Pancreas (tissue), 10 donors: ENCODE data around the gene FSTL4. TPM values are rescaled to one million over a fixed set of nuclear protein-coding genes. Genes with fewer than 3 reads are reported as not detected.

Source experiments
- ATAC-seq, 4 donors: fragments of 200-7000 bp; cut with Tn5 transposase; one replicate each; pipeline versions ENCODE4 v1.8.0 to v1.9.1; 2020; ENCODE audit warnings: mild to moderate bottlenecking in 4 of 4, moderate library complexity in 4 of 4
- DNase-seq, 6 donors: peaks; one replicate each; pipeline ENCODE4 v3.0.0-alpha.2; 2020
- FAIRE-seq: peaks from 2 replicates; lab custom pipeline; 2012; peaks lifted over from hg19 to GRCh38; lab: Jason Lieb, UNC
- H3K27ac ChIP-seq, 4 donors: fragments of 200-600 bp; sonication (generic); 1 replicate in 3 of 4; 2 replicates in 1 of 4; pipeline versions ENCODE4 v1.5.0 to v1.8.0; 2020
- H3K27me3 ChIP-seq, 4 donors: fragments of 200-600 bp; one replicate each; pipeline ENCODE4 v1.8.0; 2021
- H3K36me3 ChIP-seq, 3 donors: fragments of 200-600 bp; sonication (generic) in 1 of 3; one replicate each; pipeline versions ENCODE4 v1.5.0 to v1.8.0; 2020 to 2021
- H3K4me1 ChIP-seq, 3 donors: fragments of 200-600 bp; one replicate each; pipeline ENCODE4 v1.8.0; 2021
- H3K4me3 ChIP-seq, 4 donors: fragments of 200-600 bp; sonication (generic) in 2 of 4; one replicate each; pipeline versions ENCODE4 v1.5.0 to v1.8.0; 2020 to 2021
- H3K9me3 ChIP-seq, 4 donors: fragments of 200-600 bp; one replicate each; pipeline ENCODE4 v1.8.0; 2021
- WGBS, 2 donors: extraction: QIAGEN DNeasy Blood & Tissue Kit; methylation state at CpG; one replicate each; pipeline ENCODE4 v1.1.7; 2013; 5-methylcytosine and 5-hydroxymethylcytosine counted together
- intact Hi-C, 3 donors: fragments of 100-400 bp; cut with DNase I; formaldehyde crosslinking; loops; one replicate each; pipeline versions ENCODE4 v1.11.1 to v1.14.2; 2022
- polyA plus RNA-seq, 2 donors: library from polyadenylated mRNA; stranded (reverse); fragments of 200-250 nt; gene quantifications; one replicate each; pipeline ENCODE4 v1.2.3, GENCODE V29; 2013
- total RNA-seq, 6 donors: library from RNA; stranded (reverse); fragmentation: NEBNext Ultra II Directional in 4 of 6; extraction: Animal tissue kit (Norgen Biotek cat#: 25700) in 4 of 6; gene quantifications; one replicate each; pipeline versions ENCODE4 v1.2.1 to v1.2.4, GENCODE V29; 2021 to 2023
- TF ChIP-seq, protein P1 (sequence below), 4 donors: fragments of 200-600 bp; sonication (generic) in 3 of 4; IDR thresholded peaks; one replicate each; pipeline versions ENCODE4 v1.5.0 to v1.8.0; 2021; ENCODE audit warnings: antibody characterized with exemption in 4 of 4
- donor health status: healthy with polysubstance abuse.
- donor health status: DM: no; HTN: no; CAD: no; lungs with moderate emphysema.
- donor health status: DM: no; HTN: no; CAD: no.
- donor health status: control.
- donor health status: control.
- donor health status: Bipolar disorder and iron deficiency.
- donor health status: DM: yes; HTN: yes; CAD: no.
- donor health status: DM: no; HTN: no; CAD: no.
- donor health status: DM: no; HTN: no; CAD: no.
- donor health status: DM: yes; HTN: yes; CAD: no.

FSTL4 gene
- total and polyA plus RNA-seq, 8 donors, result 0.68 to 2.4 (median 1.4) TPM

DNA sequence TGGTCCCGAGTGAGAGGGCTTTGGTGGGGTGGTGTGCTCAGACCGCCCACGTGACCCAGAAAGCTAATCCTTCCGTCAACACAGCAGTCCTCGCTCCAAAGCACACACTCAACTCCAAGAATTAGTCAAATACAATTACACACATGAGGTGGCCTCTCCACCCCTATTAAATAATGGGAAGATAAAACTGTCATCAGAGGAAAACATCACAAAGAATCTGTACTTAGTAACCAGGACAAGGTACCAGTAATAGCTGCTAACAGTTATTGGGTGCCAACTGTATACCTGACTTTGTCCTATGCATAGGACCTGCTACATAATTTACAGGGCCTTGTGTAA lies 337.8 kb downstream of the FSTL4 start:
- intact Hi-C loops, result no loop called here
- Histone ChIP-seq H3K27ac (no peak overlapping the region), H3K36me3 (no peaks in the 10 kb centered on the region), H3K9me3 (no peaks in the 10 kb centered on the region), H3K27me3 (no peaks in the 10 kb centered on the region), H3K4me1 (no peaks in the 10 kb centered on the region), H3K4me3 (no peak overlapping the region)
- no peak for DNase-seq
- FAIRE-seq, result no peak
- 79 to 82% methylated on average over 5 of the region's 5 CpGs for WGBS, 2 donors
- no peak for ATAC-seq
- TF ChIP-seq, protein P1, sequence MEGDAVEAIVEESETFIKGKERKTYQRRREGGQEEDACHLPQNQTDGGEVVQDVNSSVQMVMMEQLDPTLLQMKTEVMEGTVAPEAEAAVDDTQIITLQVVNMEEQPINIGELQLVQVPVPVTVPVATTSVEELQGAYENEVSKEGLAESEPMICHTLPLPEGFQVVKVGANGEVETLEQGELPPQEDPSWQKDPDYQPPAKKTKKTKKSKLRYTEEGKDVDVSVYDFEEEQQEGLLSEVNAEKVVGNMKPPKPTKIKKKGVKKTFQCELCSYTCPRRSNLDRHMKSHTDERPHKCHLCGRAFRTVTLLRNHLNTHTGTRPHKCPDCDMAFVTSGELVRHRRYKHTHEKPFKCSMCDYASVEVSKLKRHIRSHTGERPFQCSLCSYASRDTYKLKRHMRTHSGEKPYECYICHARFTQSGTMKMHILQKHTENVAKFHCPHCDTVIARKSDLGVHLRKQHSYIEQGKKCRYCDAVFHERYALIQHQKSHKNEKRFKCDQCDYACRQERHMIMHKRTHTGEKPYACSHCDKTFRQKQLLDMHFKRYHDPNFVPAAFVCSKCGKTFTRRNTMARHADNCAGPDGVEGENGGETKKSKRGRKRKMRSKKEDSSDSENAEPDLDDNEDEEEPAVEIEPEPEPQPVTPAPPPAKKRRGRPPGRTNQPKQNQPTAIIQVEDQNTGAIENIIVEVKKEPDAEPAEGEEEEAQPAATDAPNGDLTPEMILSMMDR (IDR thresholded peaks at IDR 0.05), result no peak

DNA sequence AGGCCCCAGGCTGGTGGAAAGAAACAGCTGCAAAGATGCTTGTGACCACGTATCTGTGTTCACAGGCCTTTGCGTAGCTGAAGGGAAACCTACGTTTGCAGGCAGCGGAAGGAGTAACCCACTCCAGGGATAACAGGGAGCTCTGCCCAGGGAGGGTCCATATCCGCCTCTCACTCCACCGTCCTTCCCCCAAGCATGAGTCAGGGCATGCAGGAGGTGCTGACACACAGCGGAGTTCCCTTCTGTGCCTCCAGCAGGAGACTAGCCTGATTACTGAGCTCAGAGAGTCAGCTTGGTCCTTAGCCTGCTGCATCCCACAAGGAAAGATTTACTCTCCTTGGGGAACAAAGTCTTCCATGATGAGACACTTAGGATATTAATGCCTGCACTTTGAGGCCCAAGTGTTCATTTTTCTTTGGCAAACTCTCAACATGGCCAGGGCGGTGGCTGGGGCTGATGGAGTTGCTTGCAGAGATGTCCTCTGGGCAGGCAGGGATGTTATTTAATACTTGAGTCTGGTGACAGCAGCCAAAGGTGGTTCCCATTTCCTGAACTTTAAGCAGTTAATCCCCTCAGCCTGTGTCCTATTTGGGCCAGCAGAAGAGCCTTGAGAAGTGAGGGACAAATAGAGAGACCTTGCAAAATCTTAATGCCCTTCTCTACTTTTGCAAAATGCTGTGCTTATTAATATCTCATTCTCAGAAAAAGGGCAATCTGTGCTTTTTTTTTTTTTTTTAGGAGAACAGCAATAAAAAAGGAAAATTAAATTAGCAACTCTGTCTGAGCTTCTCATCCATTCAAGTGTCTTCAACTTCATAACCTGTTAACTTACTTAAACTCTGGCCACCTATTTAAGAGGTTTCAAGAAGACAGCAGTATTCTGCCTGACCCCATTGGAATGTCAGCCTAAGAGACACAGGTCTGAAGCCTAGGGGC lies 338.4 kb downstream of the FSTL4 start:
- intact Hi-C loops, result no loop called here
- H3K27ac ChIP-seq, result no peak overlapping the region
- TF ChIP-seq, protein P1 (IDR thresholded peaks at IDR 0.05), result no peak
- H3K4me3 ChIP-seq, result no peak overlapping the region
- FAIRE-seq (no peak), DNase-seq (no peak), ATAC-seq (peak in 1 of 4 donors; percentile 41)
- 84 to 89% methylated on average over 8 of the region's 8 CpGs for WGBS, 2 donors
- no peaks in the 10 kb centered on the region for H3K9me3 ChIP-seq
- no peaks in the 10 kb centered on the region for H3K36me3 ChIP-seq
- H3K4me1 ChIP-seq, result no peaks in the 10 kb centered on the region
- H3K27me3 ChIP-seq, result no peaks in the 10 kb centered on the region

- WGBS, 2 donors, result 88 to 92% methylated on average over 16 of the region's 16 CpGs
- FAIRE-seq (no peak), DNase-seq (no peak)
Measured at GRCh38 chr5:133272345-133272744, 340.0 kb downstream of the FSTL4 start.

GRCh38 chr5:133271606-133272005 lies 340.7 kb downstream of the FSTL4 start:
- no peak for ATAC-seq
- Histone ChIP-seq H3K4me1 (no peaks in the 10 kb centered on the region), H3K27ac (no peak overlapping the region), H3K4me3 (no peak overlapping the region), H3K9me3 (no peaks in the 10 kb centered on the region), H3K27me3 (no peaks in the 10 kb centered on the region), H3K36me3 (no peaks in the 10 kb centered on the region)
- no peak for FAIRE-seq
- DNase-seq, result no peak
- TF ChIP-seq, protein P1 (IDR thresholded peaks at IDR 0.05), result no peak
- intact Hi-C loops, result no loop called here
- 60 to 67% methylated on average over 5 of the region's 5 CpGs for WGBS, 2 donors

More at GRCh38 chr5:133272345-133272744, 340.0 kb downstream of the FSTL4 start:
- H3K36me3 ChIP-seq, result no peaks in the 10 kb centered on the region
- H3K4me3 ChIP-seq, result no peak overlapping the region
- intact Hi-C loops, result no loop called here
- H3K27ac ChIP-seq, result no peak overlapping the region
- TF ChIP-seq, protein P1 (IDR thresholded peaks at IDR 0.05), result no peak
- H3K27me3 ChIP-seq, result no peaks in the 10 kb centered on the region
- no peaks in the 10 kb centered on the region for H3K4me1 ChIP-seq
- H3K9me3 ChIP-seq, result no peaks in the 10 kb centered on the region
- no peak for ATAC-seq

GRCh38 chr5:133269691-133270090 lies 342.6 kb downstream of the FSTL4 start:
- no peaks in the 10 kb centered on the region for H3K4me1 ChIP-seq
- ATAC-seq (no peak), FAIRE-seq (no peak), DNase-seq (no peak)
- TF ChIP-seq, protein P1 (IDR thresholded peaks at IDR 0.05), result no peak
- no peak overlapping the region for H3K4me3 ChIP-seq
- H3K9me3 ChIP-seq, result no peaks in the 10 kb centered on the region
- H3K27me3 ChIP-seq, result no peaks in the 10 kb centered on the region
- H3K36me3 ChIP-seq, result no peaks in the 10 kb centered on the region
- 83 to 92% methylated on average over 5 of the region's 5 CpGs for WGBS, 2 donors
- no peak overlapping the region for H3K27ac ChIP-seq
- intact Hi-C loops, result no loop called here
